K562 (cell line): ENCODE data around the gene GDF15. TPM values are rescaled to one million over a fixed set of nuclear protein-coding genes. Genes with fewer than 3 reads are reported as not detected.

Experiments used
- CEBPB ChIP-seq: fragments of 450-650 bp; IDR thresholded peaks from 2 replicates; pipeline ENCODE4 v1.6.1; 2016; ENCODE audit warnings: missing genetic modification characterization, missing compliant biosample characterization
- CHAMP1 ChIP-seq: fragments of 450-650 bp; IDR thresholded peaks from 2 replicates; pipeline ENCODE4 v1.6.1; 2016; ENCODE audit warnings: mild to moderate bottlenecking
- CTBP1 ChIP-seq: fragments of 450-650 bp; IDR thresholded peaks from 2 replicates; pipeline ENCODE4 v1.6.1; 2016; ENCODE audit warnings: borderline replicate concordance
- ESRRA ChIP-seq: fragments of 450-650 bp; IDR thresholded peaks from 2 replicates; pipeline ENCODE4 v1.6.1; 2014; ENCODE audit warnings: low read depth, mild to moderate bottlenecking, moderate library complexity, borderline replicate concordance
- GTF2B ChIP-seq: IDR thresholded peaks from 2 replicates; pipeline ENCODE4 v1.6.1; 2011; ENCODE audit not compliant: insufficient read length; ENCODE audit errors: extremely low read depth
- GTF2F1 ChIP-seq: IDR thresholded peaks from 2 replicates; pipeline ENCODE4 v1.6.1; 2011; ENCODE audit warnings: low read depth, low read length, improper control_type of control experiment
- ILK ChIP-seq: fragments of 450-650 bp; IDR thresholded peaks from 2 replicates; pipeline ENCODE4 v1.6.1; 2016; ENCODE audit warnings: missing genetic modification characterization, low read depth, mild to moderate bottlenecking, missing compliant biosample characterization, moderate library complexity, borderline replicate concordance
- L3MBTL2 ChIP-seq: fragments of 450-650 bp; IDR thresholded peaks from 2 replicates; pipeline ENCODE4 v1.6.1; 2016; ENCODE audit warnings: mild to moderate bottlenecking, moderate library complexity
- MCM7 ChIP-seq, 2 experiments: fragments of 450-650 bp; IDR thresholded peaks; 2 replicates each; pipeline ENCODE4 v1.6.1; 2016 to 2018
- MECOM ChIP-seq: fragments of 250-450 bp; sonication (Bioruptor Pico); IDR thresholded peaks from 2 replicates; pipeline ENCODE4 v1.8.0; 2022; ENCODE audit warnings: inconsistent platforms
- NFXL1 ChIP-seq: fragments of 450-650 bp; formaldehyde crosslinking; IDR thresholded peaks from 2 replicates; pipeline ENCODE4 v1.4.0; 2021; ENCODE audit warnings: mild to moderate bottlenecking
- NR2C2 ChIP-seq, 2 experiments: fragments of 200-800 bp in 1 of 2; sonication (Bioruptor generic) in 1 of 2; sonication (generic) in 1 of 2; formaldehyde crosslinking in 1 of 2; IDR thresholded peaks; 2 replicates each; pipeline versions ENCODE4 v1.6.1 to v1.8.0; 2016 to 2022; ENCODE audit warnings: mild to moderate bottlenecking in 1 of 2, missing compliant biosample characterization in 1 of 2, missing genetic modification characterization in 1 of 2, missing genetic modification reagents in 1 of 2
- RBM39 ChIP-seq: fragments of 200-400 bp; formaldehyde crosslinking; optimal IDR thresholded peaks from 2 replicates; pipeline ENCODE3; 2018; ENCODE audit warnings: low read depth, low read length
- SAP30 ChIP-seq: fragments of 200-600 bp; sonication (generic); IDR thresholded peaks from 2 replicates; pipeline ENCODE4 v1.6.1; 2012; ENCODE audit warnings: borderline replicate concordance, low read depth, mild to moderate bottlenecking, moderate library complexity, low read length, control low read depth, inconsistent platforms; ENCODE audit not compliant: insufficient read depth, poor library complexity, severe bottlenecking
- SREBF1 ChIP-seq: fragments of 150-350 bp; IDR thresholded peaks from 2 replicates; pipeline ENCODE4 v1.6.1; 2014; ENCODE audit warnings: antibody characterized with exemption, low read depth, low read length, borderline replicate concordance
- TBP ChIP-seq: optimal IDR thresholded peaks from 2 replicates; pipeline ENCODE3; 2011; ENCODE audit warnings: low read depth, low read length, improper control_type of control experiment
- TCF3 ChIP-seq: sonication (generic); formaldehyde crosslinking; IDR thresholded peaks from 2 replicates; pipeline ENCODE4 v1.4.0; 2020; ENCODE audit warnings: mild to moderate bottlenecking, missing genetic modification reagents
- TCFL5 ChIP-seq: fragments of 250-450 bp; sonication (Bioruptor Pico); conservative IDR thresholded peaks from 2 replicates; pipeline ENCODE4 v1.6.1; 2021; ENCODE audit warnings: mild to moderate bottlenecking, moderate library complexity, matching md5 sums
- polyA plus RNA-seq, 8 experiments: library from polyadenylated mRNA; depleted of rRNA in 4 of 8; stranded (reverse) in 5 of 8; unstranded in 3 of 8; fragments of >200 nt; fragmentation: Nextera tagmentation in 2 of 8; fragmentation: Illumina TruSeq in 1 of 8; extraction: Ambion mirVana in 2 of 8; extraction: Trizol in 1 of 8; gene quantifications; 2 replicates each; pipeline versions ENCODE4 v1.2.1 to v1.2.3, GENCODE V29; 2011 to 2014; ENCODE audit warnings: inconsistent platforms in 1 of 8, missing spikeins in 1 of 8
- total RNA-seq, 7 experiments: library from RNA; depleted of rRNA in 6 of 7; stranded (reverse); fragments of >200 nt in 6 of 7; fragmentation: Illumina TruSeq in 2 of 7; extraction: Trizol in 2 of 7; gene quantifications; 2 replicates each; pipeline versions ENCODE4 v1.2.1 to v1.2.3, GENCODE V29; 2011 to 2021; ENCODE audit warnings: low replicate concordance in 1 of 7

GDF15 gene
- total and polyA plus RNA-seq, 9 of the 15 experiments (the other 6 are each of a cell fraction or from before 2014, with no cell fraction given) = 2.3 to 82.4 (median 12.5) TPM

GRCh38 chr19:18401580-18402112 lies 15.7 kb downstream of the GDF15 start (continued):
- peak; percentile 72; the same call in 1 of the 2 replicates for TF ChIP-seq CTBP1
- TF ChIP-seq GTF2F1 = no peak
- TF ChIP-seq MCM7 (IDR thresholded peaks at IDR 0.05) = no peak
- no peak for TF ChIP-seq NR2C2 (CRISPR knock-in tag; IDR thresholded peaks at IDR 0.05)
- TF ChIP-seq NR2C2 (tag; IDR thresholded peaks at IDR 0.05) = peak; percentile 60
- TF ChIP-seq GTF2B = no peak
- no peak for TF ChIP-seq NFXL1 (CRISPR knock-in tag)
- TF ChIP-seq MECOM (CRISPR knock-in tag) = 0 out of 2 replicates have a peak, but pooled peaks have one; percentile 41
- no peak for TF ChIP-seq TCFL5 (CRISPR knock-in tag)
- no peak for TF ChIP-seq CEBPB (tag)
- TF ChIP-seq SREBF1 = no peak
- TF ChIP-seq SAP30 = no peak
- TF ChIP-seq RBM39 = no peak
- peak; percentile 56 for TF ChIP-seq L3MBTL2
- TF ChIP-seq TBP = peak; percentile 47
- TF ChIP-seq ILK = no peak
- TF ChIP-seq TCF3 = peak; percentile 35; the same call in 1 of the 2 replicates
- no peak for TF ChIP-seq ESRRA
- TF ChIP-seq CHAMP1 = no peak
